ENCODE measurements around the gene PTAFR. TPM values are rescaled to one million over a fixed set of nuclear protein-coding genes. Genes with fewer than 3 reads are reported as not detected.

Gene PTAFR
- total and polyA plus RNA-seq, 9 donors = 0.72 to 7.2 (median 1.5) TPM

DNA sequence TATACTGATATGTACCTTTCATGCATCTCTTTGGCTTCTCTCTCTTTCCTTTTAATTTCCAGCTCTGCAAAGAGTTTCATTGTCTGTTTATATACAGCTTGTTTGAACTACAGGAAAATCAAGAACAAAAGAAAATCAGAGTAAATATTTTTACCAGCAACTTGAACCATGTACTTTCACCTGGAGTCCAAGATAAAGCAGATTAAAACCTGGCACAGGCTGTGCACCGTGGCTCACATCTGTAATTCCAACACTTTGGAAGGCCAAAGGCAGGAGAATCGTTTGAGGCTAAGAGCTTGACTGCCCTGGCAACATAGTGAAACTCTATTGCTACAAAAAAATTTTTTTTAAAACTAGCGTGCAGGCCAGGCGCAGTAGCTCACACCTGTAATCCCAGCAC lies 28.8 kb upstream of the PTAFR start:
- Histone ChIP-seq H3K27ac (no peak overlapping the region), H3K4me3 (no peak overlapping the region), H3K36me3 (no peaks in the 10 kb centered on the region), H3K27me3 (no peaks in the 10 kb centered on the region), H3K4me1 (ENCODE audit: insufficient read depth) (no peaks in the 10 kb centered on the region), H3K9me3 (no peaks in the 10 kb centered on the region)
- intact Hi-C loops (cut with DNase I) = no loop called here
- WGBS, 3 donors = 74 to 85% (median 82%) methylated on average over 4 of the region's 4 CpGs
- DNase-seq = no peak
- TF ChIP-seq, protein P1, sequence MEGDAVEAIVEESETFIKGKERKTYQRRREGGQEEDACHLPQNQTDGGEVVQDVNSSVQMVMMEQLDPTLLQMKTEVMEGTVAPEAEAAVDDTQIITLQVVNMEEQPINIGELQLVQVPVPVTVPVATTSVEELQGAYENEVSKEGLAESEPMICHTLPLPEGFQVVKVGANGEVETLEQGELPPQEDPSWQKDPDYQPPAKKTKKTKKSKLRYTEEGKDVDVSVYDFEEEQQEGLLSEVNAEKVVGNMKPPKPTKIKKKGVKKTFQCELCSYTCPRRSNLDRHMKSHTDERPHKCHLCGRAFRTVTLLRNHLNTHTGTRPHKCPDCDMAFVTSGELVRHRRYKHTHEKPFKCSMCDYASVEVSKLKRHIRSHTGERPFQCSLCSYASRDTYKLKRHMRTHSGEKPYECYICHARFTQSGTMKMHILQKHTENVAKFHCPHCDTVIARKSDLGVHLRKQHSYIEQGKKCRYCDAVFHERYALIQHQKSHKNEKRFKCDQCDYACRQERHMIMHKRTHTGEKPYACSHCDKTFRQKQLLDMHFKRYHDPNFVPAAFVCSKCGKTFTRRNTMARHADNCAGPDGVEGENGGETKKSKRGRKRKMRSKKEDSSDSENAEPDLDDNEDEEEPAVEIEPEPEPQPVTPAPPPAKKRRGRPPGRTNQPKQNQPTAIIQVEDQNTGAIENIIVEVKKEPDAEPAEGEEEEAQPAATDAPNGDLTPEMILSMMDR (IDR thresholded peaks at IDR 0.05) = no peak
- no peak for TF ChIP-seq EP300 (IDR thresholded peaks at IDR 0.05)
- no peak for TF ChIP-seq POLR2A (IDR thresholded peaks at IDR 0.05)

DNA sequence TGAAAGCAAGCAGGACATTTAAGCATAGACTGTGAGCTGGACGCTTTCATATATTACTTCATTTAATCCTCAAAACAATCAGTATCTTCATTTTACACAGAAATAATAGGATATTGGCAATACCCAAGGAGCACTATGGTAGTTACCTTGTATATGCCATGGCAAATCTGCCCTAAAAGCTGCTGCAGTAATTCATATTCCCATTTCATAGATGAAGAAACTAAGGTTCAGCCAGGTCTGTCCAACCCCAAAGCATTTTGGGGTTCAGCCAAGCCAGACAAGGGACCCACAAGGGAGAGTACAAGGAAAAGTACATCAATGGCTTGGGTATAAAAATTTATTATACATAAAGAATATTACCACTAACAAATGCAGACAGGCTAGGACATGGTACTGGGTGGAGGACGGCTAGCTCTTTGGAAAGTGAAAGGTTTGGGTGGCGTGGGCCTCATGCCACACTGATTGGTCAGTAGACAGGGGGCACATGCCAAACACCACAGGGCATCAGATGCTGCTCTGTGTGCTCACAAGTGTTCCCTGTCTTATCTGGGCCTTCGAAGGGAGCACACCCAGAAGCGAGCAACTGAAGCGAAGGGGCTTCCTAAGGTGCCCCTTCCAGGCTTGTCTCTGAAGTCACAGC lies 23.9 kb upstream of the PTAFR start:
- intact Hi-C loops (cut with DNase I) = no loop called here
- DNase-seq = no peak

DNA sequence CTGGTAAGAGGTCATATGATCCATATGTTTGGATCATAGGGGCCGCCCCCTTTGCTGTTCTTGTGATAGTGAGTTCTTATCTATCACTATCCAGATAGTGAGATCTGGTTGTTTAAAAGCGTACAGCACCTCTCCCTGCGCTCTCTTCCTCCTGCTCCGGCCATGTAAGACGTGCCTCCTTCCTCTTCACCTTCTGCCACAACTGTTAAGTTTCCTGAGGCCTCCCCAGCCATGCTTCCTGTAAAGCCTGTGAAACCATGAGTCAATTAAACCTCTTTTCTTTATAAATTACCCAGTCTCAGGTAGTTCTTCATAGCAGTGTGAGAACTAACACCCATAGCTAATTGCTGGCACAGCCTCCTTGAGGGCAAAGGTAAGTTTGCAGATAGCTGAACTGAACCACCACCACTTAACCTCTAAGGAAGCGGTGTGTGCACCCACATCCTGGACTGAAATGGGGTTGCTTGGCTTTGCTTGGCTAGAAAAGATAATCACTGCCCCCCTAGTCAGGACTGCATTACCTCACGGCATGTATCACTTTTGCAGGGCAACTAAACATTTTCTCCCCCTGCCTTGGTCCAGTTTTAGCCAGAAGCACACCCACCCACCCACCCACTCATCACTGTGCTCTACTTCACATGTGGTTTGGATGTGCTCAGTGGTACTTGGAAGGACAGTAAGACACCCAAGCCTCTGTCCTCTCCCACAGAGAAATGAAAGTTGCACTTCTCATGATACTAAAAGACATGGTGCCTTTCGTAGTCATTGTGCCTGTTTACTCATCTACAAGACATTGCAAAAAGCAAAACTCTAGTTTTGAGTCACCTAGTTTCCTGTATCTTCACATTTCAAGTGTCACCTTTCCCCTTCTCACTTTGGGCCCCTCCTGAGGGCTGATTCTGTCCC lies 23.1 kb upstream of the PTAFR start:
- H3K36me3 ChIP-seq = no peaks in the 10 kb centered on the region
- TF ChIP-seq POLR2A (IDR thresholded peaks at IDR 0.05) (no peak), EP300 (IDR thresholded peaks at IDR 0.05) (no peak)
- TF ChIP-seq, protein P1 (IDR thresholded peaks at IDR 0.05) = no peak
- no peak overlapping the region for H3K4me3 ChIP-seq
- no peaks in the 10 kb centered on the region for H3K4me1 ChIP-seq (ENCODE audit: insufficient read depth)
- WGBS, 3 donors = 92 to 94% (median 92%) methylated on average over 8 of the region's 8 CpGs
- intact Hi-C loops (cut with DNase I) = no loop called here
- H3K27ac ChIP-seq = no peak overlapping the region
- no peak for DNase-seq
- no peaks in the 10 kb centered on the region for H3K27me3 ChIP-seq
- no peaks in the 10 kb centered on the region for H3K9me3 ChIP-seq

More for the DNA sequence above, 23.9 kb upstream of the PTAFR start:
- no peaks in the 10 kb centered on the region for H3K4me1 ChIP-seq (ENCODE audit: insufficient read depth)
- H3K36me3 ChIP-seq = no peaks in the 10 kb centered on the region
- H3K9me3 ChIP-seq = no peaks in the 10 kb centered on the region
- 94 to 96% (median 94%) methylated on average over 6 of the region's 6 CpGs for WGBS, 3 donors
- no peak overlapping the region for H3K27ac ChIP-seq
- TF ChIP-seq POLR2A (IDR thresholded peaks at IDR 0.05) (no peak), EP300 (IDR thresholded peaks at IDR 0.05) (no peak)
- TF ChIP-seq, protein P1 (IDR thresholded peaks at IDR 0.05) = no peak
- H3K27me3 ChIP-seq = no peaks in the 10 kb centered on the region
- H3K4me3 ChIP-seq = no peak overlapping the region

DNA sequence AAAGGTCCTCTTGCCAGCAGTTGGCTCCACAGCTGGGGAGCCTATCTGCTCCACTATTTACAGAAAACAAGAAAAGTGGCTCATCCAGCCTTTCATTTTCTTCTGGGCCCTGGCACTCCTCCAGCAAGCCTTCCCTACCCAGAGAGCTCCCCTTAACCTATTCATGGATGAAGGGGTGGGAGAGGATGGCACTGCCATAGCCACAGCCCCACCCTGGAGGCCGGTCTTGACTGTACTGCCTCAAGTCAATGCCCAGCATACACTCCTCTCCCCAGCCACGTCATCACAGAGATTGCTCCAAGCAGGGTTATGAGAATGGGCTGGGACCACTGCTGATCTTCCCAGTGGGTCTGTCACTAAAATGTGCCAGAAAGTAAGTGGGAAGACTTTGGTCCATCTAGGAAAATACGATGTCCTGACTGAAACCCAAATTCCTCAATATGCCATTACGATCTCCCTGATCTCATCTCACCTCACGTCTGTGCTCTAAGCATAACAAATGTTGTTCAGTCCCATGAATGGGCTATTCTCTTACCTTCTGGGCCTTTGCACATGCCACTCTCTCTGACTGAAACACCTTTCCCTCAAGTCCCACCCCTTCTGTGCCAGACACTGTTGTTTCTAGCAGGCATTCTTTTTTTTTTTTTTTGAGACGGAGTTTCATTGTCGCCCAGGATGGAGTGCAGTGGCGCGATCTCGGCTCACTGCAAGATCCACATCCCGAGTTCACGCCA lies 21.4 kb upstream of the PTAFR start:
- TF ChIP-seq, protein P1 (IDR thresholded peaks at IDR 0.05) = no peak
- TF ChIP-seq POLR2A (IDR thresholded peaks at IDR 0.05) (no peak), EP300 (IDR thresholded peaks at IDR 0.05) (no peak)
- 90 to 94% (median 91%) methylated on average over 12 of the region's 12 CpGs for WGBS, 3 donors
- Histone ChIP-seq H3K27ac (no peak overlapping the region), H3K4me3 (no peak overlapping the region), H3K27me3 (no peaks in the 10 kb centered on the region), H3K36me3 (no peaks in the 10 kb centered on the region), H3K4me1 (ENCODE audit: insufficient read depth) (no peaks in the 10 kb centered on the region), H3K9me3 (no peaks in the 10 kb centered on the region)
- DNase-seq = no peak
- intact Hi-C loops (cut with DNase I) = no loop called here

All from ovary (tissue), 9 donors.